HepG2 (cell line): ENCODE results near the gene MINDY3. TPM values are rescaled to one million over a fixed set of nuclear protein-coding genes. Genes with fewer than 3 reads are reported as not detected.

Experiments
- ELF4 ChIP-seq: sonication (generic); formaldehyde crosslinking; IDR thresholded peaks from 2 replicates; pipeline ENCODE4 v1.5.0; 2020; ENCODE audit warnings: missing genetic modification reagents, mild to moderate bottlenecking, moderate library complexity, borderline replicate concordance
- ETV5 ChIP-seq: IDR thresholded peaks from 2 replicates; pipeline ENCODE4 v1.6.1; 2018; ENCODE audit warnings: missing biosample characterization, missing genetic modification reagents, inconsistent platforms, borderline replicate concordance
- GTF2F1 ChIP-seq: fragments of 150-350 bp; IDR thresholded peaks from 2 replicates; pipeline ENCODE4 v1.6.1; 2014; ENCODE audit warnings: low read length
- HOXA9 ChIP-seq: sonication (generic); formaldehyde crosslinking; IDR thresholded peaks from 2 replicates; pipeline ENCODE4 v1.8.1; 2022; ENCODE audit warnings: missing genetic modification reagents, mild to moderate bottlenecking, moderate library complexity, borderline replicate concordance
- IKZF4 ChIP-seq: sonication (generic); formaldehyde crosslinking; IDR thresholded peaks from 2 replicates; pipeline ENCODE4 v1.5.1; 2020; ENCODE audit warnings: borderline replicate concordance, mild to moderate bottlenecking, low read depth, missing genetic modification reagents; ENCODE audit errors: not compliant biosample characterization
- IRF9 ChIP-seq: sonication (generic); formaldehyde crosslinking; IDR thresholded peaks from 2 replicates; pipeline ENCODE4 v1.8.0; 2022; ENCODE audit warnings: missing genetic modification reagents, mild to moderate bottlenecking, borderline replicate concordance
- MAFK ChIP-seq, 2 experiments: IDR thresholded peaks in 1 of 2; conservative IDR thresholded peaks in 1 of 2; 2 replicates each; pipeline ENCODE4 v1.6.1; 2011; ENCODE audit warnings: improper control_type of control experiment in 2 of 2, low read length in 2 of 2
- MZF1 ChIP-seq: sonication (generic); formaldehyde crosslinking; IDR thresholded peaks from 2 replicates; pipeline ENCODE4 v1.8.1; 2023; ENCODE audit warnings: mild to moderate bottlenecking, missing genetic modification reagents, borderline replicate concordance
- NCOA5 ChIP-seq: sonication (generic); formaldehyde crosslinking; IDR thresholded peaks from 2 replicates; pipeline ENCODE4 v1.4.0; 2020; ENCODE audit warnings: missing genetic modification reagents
- POLR2A ChIP-seq, 2 experiments: IDR thresholded peaks; 2 replicates each; pipeline ENCODE4 v1.6.1; 2011; ENCODE audit warnings: low read depth in 2 of 2, low read length in 2 of 2, mild to moderate bottlenecking in 1 of 2, moderate library complexity in 1 of 2; ENCODE audit not compliant: insufficient read depth in 1 of 2
- PRPF4 ChIP-seq: fragments of 200-400 bp; formaldehyde crosslinking; IDR thresholded peaks from 2 replicates; pipeline ENCODE4 v1.6.1; 2016; ENCODE audit warnings: low read length, low read depth; ENCODE audit not compliant: poor library complexity, severe bottlenecking
- TBL1XR1 ChIP-seq: fragments of 150-350 bp; IDR thresholded peaks from 2 replicates; pipeline ENCODE4 v1.6.1; 2014; ENCODE audit warnings: borderline replicate concordance, low read length; ENCODE audit not compliant: partially characterized antibody
- ZFAT ChIP-seq: sonication (generic); formaldehyde crosslinking; conservative IDR thresholded peaks from 2 replicates; pipeline ENCODE4 v1.8.1; 2023; ENCODE audit warnings: missing genetic modification reagents, inconsistent platforms
- ZMYM4 ChIP-seq: sonication (generic); formaldehyde crosslinking; IDR thresholded peaks from 2 replicates; pipeline ENCODE4 v1.8.1; 2023; ENCODE audit warnings: mild to moderate bottlenecking, missing genetic modification reagents
- ZNF207 ChIP-seq: fragments of 450-650 bp; IDR thresholded peaks from 2 replicates; pipeline ENCODE4 v1.6.1; 2016; ENCODE audit warnings: antibody characterized with exemption, borderline replicate concordance
- ZNF256 ChIP-seq: sonication (generic); formaldehyde crosslinking; conservative IDR thresholded peaks from 2 replicates; pipeline ENCODE4 v1.4.0; 2020; ENCODE audit warnings: missing genetic modification reagents
- ZNF263 ChIP-seq: sonication (generic); formaldehyde crosslinking; IDR thresholded peaks from 2 replicates; pipeline ENCODE4 v1.4.0; 2020; ENCODE audit warnings: missing genetic modification reagents
- ZNF33A ChIP-seq: sonication (generic); formaldehyde crosslinking; IDR thresholded peaks from 2 replicates; pipeline ENCODE4 v1.5.1; 2020; ENCODE audit warnings: missing genetic modification reagents, mild to moderate bottlenecking, moderate library complexity, borderline replicate concordance
- ZNF441 ChIP-seq: sonication (generic); formaldehyde crosslinking; IDR thresholded peaks from 2 replicates; pipeline ENCODE4 v1.7.0; 2021; ENCODE audit warnings: missing genetic modification reagents, borderline replicate concordance
- ZNF563 ChIP-seq: sonication (generic); formaldehyde crosslinking; IDR thresholded peaks from 2 replicates; pipeline ENCODE4 v1.8.0; 2022; ENCODE audit warnings: mild to moderate bottlenecking, moderate library complexity, missing genetic modification reagents
- ZNF569 ChIP-seq: sonication (generic); formaldehyde crosslinking; IDR thresholded peaks from 2 replicates; pipeline ENCODE4 v1.5.0; 2020; ENCODE audit warnings: mild to moderate bottlenecking, missing genetic modification reagents, moderate library complexity, borderline replicate concordance
- ZNF644 ChIP-seq: IDR thresholded peaks from 2 replicates; pipeline ENCODE4 v1.6.1; 2016; ENCODE audit warnings: low read depth
- ZNF691 ChIP-seq: sonication (generic); formaldehyde crosslinking; IDR thresholded peaks from 2 replicates; pipeline ENCODE4 v1.4.0; 2020; ENCODE audit warnings: missing genetic modification reagents, low read depth, mild to moderate bottlenecking, borderline replicate concordance
- polyA plus RNA-seq, 8 experiments: library from polyadenylated mRNA; depleted of rRNA in 3 of 8; stranded (reverse) in 7 of 8; unstranded in 1 of 8; fragments of >200 nt; fragmentation: Illumina TruSeq in 4 of 8; extraction: Trizol in 4 of 8; gene quantifications; 2 replicates each; pipeline versions ENCODE4 v1.2.1 to v1.2.3, GENCODE V29; 2011 to 2016; ENCODE audit warnings: low read depth in 4 of 8, missing spikeins in 1 of 8, mixed read lengths in 1 of 8; ENCODE audit not compliant: insufficient read depth in 1 of 8
- total RNA-seq, 5 experiments: library from RNA; depleted of rRNA; stranded (reverse); fragments of >200 nt; fragmentation: Illumina TruSeq; extraction: Trizol; gene quantifications; 2 replicates each; pipeline ENCODE4 v1.2.3, GENCODE V29; 2016; ENCODE audit warnings: low read depth in 1 of 5
- TF ChIP-seq, protein P1 (sequence below), 2 experiments: sonication (generic) in 1 of 2; formaldehyde crosslinking in 1 of 2; IDR thresholded peaks; 2 replicates each; pipeline versions ENCODE4 v1.4.0 to v1.6.1; 2016 to 2020; ENCODE audit warnings: borderline replicate concordance in 1 of 2, low read depth in 1 of 2, mild to moderate bottlenecking in 1 of 2, missing genetic modification reagents in 1 of 2

Gene MINDY3
- total and polyA plus RNA-seq, 2 of the 13 experiments (the other 11 are each of a cell fraction or from before 2014, with no cell fraction given): 6.4 to 17.5 TPM

GRCh38 chr10:15859906-15860691 is at the start of gene MINDY3 (continued):
- TF ChIP-seq, protein P1, sequence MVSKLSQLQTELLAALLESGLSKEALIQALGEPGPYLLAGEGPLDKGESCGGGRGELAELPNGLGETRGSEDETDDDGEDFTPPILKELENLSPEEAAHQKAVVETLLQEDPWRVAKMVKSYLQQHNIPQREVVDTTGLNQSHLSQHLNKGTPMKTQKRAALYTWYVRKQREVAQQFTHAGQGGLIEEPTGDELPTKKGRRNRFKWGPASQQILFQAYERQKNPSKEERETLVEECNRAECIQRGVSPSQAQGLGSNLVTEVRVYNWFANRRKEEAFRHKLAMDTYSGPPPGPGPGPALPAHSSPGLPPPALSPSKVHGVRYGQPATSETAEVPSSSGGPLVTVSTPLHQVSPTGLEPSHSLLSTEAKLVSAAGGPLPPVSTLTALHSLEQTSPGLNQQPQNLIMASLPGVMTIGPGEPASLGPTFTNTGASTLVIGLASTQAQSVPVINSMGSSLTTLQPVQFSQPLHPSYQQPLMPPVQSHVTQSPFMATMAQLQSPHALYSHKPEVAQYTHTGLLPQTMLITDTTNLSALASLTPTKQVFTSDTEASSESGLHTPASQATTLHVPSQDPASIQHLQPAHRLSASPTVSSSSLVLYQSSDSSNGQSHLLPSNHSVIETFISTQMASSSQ (IDR thresholded peaks at IDR 0.05; ENCODE audit: low read depth): no peak
- TF ChIP-seq, protein P1 (CRISPR knock-in tag; IDR thresholded peaks at IDR 0.05; ENCODE audit: borderline replicate concordance): no peak; the same call in 1 of the 2 replicates
- TF ChIP-seq TBL1XR1 (no peak), HOXA9 (CRISPR knock-in tag) (no peak), ZMYM4 (CRISPR knock-in tag) (peak; percentile 93), ELF4 (peak; percentile 87), ZNF33A (CRISPR knock-in tag) (no peak), MAFK (conservative IDR thresholded peaks at IDR 0.05 in 1 of 2, IDR thresholded peaks at IDR 0.05 in 1 of 2; ENCODE audit: low read length in 2 of 2) (no peak), ZNF263 (CRISPR knock-in tag) (no peak), ETV5 (peak; percentile 84), ZNF256 (no peak), ZNF563 (CRISPR knock-in tag) (no peak), ZNF207 (no peak), ZNF441 (CRISPR knock-in tag) (no peak), IRF9 (CRISPR knock-in tag) (no peak), GTF2F1 (no peak), ZNF644 (CRISPR knock-in tag) (no peak), PRPF4 (no peak), MZF1 (no peak), IKZF4 (CRISPR knock-in tag) (no peak), ZNF691 (CRISPR knock-in tag) (no peak), POLR2A (IDR thresholded peaks at IDR 0.05; ENCODE audit: insufficient read depth in 1 of 2, low read depth in 2 of 2, low read length in 2 of 2) (peak; percentile 63 to 85), ZFAT (no peak), NCOA5 (CRISPR knock-in tag) (no peak), ZNF569 (CRISPR knock-in tag) (no peak)
